AG08396 (cell line): ENCODE data around the gene PARD3B.

Experiments
- DNase-seq: peaks from one replicate; pipeline ENCODE4 v3.0.0; 2012; ENCODE audit warnings: low spot score, mixed read lengths

PARD3B gene

DNA sequence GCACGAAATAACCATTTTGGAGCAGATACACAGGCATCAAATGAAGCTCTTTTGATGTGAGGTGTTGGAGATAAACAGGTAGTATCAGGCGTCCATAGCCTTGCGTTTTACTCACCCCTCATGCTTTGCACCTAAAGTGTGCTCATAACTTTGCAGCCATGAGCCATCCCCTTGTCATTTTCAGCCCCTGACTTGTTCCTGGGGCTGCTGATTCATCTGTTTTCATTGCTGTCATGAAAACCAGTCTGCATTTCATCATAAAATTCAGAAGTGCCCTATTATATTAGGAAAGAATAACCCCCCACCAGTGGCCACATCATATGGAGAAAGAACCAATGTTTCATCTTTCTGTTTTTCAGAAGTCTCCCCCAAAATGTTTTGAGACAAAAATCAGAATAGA, 807.3 kb downstream of the PARD3B start:
- peak; percentile 5 for DNase-seq

DNA sequence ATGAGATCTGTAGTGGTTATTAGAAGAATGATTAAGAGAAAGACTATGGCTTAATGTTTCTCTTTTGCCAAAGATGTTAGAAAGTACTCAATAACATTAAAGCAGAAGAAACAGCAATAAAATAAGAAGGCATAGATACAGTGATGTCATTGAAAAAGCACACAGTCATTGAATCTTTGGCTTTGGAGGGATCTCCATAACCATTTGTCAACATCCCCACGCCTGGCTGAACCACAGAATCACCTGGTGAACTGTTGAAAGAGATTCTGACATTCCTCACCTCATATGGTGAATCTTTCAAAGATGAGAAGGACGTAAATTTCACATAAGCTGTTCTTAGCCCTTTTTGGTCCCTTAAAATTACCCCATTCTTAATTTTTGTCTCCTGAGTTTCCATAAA, 812.5 kb downstream of the PARD3B start:
- DNase-seq: no peak

GRCh38 chr2:205358351-205358815, 813.1 kb downstream of the PARD3B start:
- no peak for DNase-seq

- DNase-seq: no peak
Observed at GRCh38 chr2:205361272-205361671, 816.0 kb downstream of the PARD3B start.

DNA sequence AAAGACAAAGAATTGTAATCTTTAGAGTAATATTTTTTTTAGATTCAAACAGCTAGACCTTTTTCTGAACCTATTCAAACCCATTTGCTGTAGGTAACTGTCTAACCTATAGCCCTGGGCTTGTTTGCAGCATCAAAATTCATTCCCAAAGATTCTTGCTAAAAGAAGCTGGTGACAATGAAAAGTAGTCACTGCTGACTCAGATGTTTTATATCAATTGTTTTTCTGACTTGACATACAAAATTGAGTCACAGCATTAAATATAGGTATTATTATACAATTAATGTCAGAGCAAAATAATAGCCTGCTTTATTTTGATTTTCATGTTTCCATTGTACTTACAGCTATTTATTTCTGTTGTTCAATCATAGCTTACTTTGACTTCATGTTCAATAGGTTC, 816.7 kb downstream of the PARD3B start:
- DNase-seq: no peak

DNA sequence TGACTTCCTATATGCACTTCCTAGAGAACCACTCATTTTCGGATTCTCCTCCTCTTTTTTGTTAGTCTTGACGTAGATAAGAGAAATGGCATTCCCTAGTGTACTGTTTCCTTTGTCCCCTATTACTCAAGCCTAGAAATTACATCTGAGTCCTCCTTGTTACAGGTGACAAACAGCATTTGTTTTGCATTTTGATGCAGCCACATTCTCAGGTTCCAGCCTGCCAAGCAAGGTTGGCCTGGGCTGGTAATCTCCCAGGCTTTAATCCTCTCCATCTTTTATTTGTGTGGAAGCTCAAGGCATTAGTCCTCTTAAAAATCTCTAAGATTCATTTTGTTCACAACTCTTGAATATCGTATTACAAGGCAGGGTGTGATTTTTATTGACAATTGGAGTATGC, 819.0 kb downstream of the PARD3B start:
- no peak for DNase-seq

DNA sequence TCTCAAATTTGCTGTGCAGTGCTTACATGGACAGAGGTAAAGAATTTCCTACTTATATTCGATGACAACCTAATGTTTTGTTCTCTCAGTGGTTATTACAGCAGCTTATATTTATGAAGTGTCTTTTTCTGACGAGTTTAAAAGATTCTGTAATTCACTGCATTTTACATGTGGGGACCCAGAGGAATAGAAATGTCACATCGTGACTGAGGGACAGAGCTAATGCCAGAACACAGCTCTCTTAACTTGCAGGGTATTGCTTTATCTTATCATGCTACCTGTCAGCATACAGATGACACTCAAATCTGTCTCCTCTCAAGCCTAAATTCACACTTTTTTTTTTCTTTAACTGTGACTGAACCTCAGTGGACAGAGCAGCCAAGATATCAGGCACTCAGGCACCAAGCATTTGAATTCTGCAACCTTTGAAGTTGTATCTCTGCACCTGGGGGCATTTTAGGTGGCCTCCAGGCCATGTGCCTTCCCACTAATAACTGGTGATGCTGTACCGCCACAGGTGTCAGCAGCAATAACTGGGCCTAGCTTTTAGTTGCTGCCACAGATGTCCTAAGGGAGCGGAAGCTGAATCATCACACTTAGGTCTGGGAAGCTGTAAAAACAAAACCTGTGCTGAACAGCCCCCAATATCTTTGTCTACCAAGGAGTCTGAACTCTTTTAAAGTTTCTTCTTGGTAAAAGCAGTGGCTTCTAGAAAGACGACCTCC, 821.2 kb downstream of the PARD3B start:
- no peak for DNase-seq

DNA sequence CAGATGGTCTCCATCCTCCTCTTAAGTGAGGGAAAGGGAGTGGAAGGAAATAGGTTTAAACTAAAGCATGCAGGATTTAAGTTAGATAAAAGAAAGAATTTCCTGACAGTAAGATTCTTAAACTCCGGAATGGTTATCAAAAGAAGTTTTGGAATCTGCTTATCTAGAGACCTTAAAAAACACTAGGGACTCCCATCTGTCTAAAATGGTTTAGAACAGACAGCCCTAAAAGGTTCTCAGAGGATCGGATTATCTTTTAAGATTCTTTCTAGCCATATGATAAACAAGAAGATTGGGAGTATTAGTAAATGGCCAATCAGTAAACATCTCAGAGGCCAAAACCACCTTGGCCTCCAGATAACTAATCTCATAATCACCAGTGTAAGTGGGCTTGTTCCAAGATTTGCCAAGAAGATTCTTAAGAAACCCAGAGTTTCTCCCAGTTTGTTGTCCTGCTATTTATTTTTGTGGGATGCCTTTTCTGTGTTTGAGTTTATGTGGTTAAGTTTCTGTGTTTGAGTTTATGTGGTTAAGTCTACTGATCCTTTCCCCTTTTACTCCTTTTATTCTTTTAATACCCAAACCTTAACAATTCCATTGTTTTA, 822.2 kb downstream of the PARD3B start:
- no peak for DNase-seq

GRCh38 chr2:205369813-205370212, 824.5 kb downstream of the PARD3B start:
- DNase-seq: no peak

DNA sequence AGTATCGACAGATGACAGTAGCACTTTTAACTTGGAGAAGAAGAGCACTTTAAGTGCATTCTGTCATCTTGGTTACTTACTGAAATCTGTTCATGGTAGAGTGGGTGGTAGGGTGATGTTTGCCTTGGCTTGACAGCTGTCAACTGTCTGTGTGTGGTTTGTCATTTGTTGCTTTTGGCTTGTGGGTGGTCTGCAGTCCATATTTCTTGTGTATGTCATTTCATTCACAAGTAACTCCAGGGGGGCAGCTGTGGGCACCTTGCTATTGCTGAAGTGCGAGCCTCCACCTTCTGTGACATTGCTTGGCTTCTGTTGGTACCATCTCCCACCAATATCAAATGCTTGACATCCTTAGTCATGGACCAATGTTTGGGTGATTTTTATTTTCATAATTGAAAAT, 825.5 kb downstream of the PARD3B start:
- DNase-seq: no peak

GRCh38 chr2:205372141-205372540, 826.9 kb downstream of the PARD3B start:
- no peak for DNase-seq

- DNase-seq: no peak
Observed at GRCh38 chr2:205375461-205376448, 830.5 kb downstream of the PARD3B start.

DNA sequence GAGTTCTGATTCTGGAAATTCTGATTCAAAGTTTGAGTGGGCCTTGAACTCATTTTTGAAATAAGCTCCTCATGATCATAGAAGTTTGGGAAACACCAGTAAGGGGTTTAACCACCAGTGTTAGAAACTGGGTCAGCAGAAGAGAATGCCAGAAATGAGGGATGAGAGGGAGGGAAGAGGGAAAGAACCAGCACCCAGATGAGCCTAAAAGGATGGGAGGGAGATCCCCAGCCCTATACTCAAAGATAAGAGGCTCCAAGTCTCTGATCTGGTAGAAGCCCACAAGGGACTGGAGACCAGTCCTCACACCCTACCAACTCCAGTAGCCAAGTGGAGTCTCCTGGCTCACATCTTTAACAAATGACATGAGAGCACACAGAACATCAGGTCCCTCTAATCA, 832.0 kb downstream of the PARD3B start:
- DNase-seq: no peak

DNA sequence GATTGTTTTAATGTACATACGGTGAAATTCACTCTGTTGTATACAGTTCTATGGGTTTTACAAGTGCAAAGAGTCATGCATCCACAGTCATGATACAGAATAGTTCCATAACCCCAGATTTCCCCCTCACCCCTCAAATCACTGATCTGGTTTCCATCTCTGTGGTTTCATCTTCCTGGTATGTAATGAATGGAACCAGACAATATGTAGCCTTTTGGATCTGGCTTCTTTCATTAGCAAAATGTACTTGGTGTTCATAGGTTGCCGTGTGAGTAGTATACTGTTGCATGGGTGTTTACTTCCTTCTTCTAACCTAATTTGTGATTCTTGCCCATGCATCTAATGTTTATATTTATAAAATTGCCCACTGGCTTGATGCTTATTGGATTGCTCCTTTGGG, 838.3 kb downstream of the PARD3B start:
- DNase-seq: no peak

GRCh38 chr2:205386109-205386508, 840.8 kb downstream of the PARD3B start:
- no peak for DNase-seq

GRCh38 chr2:205387350-205388055, 842.2 kb downstream of the PARD3B start:
- DNase-seq: no peak

- DNase-seq: no peak
Observed at GRCh38 chr2:205390866-205391265, 845.6 kb downstream of the PARD3B start.

GRCh38 chr2:205401511-205401910, 856.2 kb downstream of the PARD3B start:
- no peak for DNase-seq

GRCh38 chr2:205402011-205402410, 856.7 kb downstream of the PARD3B start:
- DNase-seq: no peak

GRCh38 chr2:205403244-205403825, 858.1 kb downstream of the PARD3B start:
- no peak for DNase-seq

DNA sequence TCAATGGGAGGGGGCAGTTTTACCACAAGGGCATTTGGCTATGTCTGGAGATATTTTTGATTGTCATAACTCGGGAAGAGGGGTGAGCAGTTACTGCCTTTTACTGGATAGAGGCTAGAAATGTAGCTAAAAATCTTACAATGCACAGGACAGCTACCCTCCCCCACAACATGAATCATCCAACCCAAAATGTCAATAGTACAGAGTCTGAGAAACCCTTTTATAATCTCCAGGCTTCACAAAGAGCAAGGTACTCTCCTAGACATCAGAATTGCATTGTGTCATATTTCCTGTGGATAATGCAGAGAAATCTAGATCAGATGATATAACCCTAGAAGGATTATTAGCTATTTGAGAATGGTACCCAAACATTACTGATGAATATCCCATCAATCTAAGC, 859.9 kb downstream of the PARD3B start:
- DNase-seq: no peak

DNA sequence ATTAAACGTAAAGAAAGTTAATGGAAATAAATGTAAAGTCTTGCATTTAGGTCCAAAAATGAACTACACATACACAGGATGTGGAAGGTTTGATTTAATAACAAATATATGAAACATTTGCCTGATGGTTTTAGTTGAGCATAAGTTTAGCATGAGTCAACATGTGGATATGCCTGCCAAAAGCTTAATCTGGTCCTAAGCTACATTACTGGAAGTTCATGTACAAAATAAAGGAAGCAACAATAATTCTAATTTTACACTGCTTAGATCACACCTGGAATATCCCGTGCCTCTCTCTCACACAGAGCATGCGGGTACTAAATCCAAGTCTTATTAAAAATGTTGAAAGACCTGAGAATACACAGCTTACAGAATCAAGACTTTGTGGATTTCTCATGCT, 860.5 kb downstream of the PARD3B start:
- peak; percentile 26 for DNase-seq
